HFFc6 (cell line): Measurements from ENCODE around the gene MANF. TPM values are rescaled to one million over a fixed set of nuclear protein-coding genes. Genes with fewer than 3 reads are reported as not detected.
A peak's percentile ranks its signal among the peaks of the same experiment; 100 is the strongest.

Source experiments
- DNase-seq: peaks from one replicate; pipeline ENCODE4 v3.0.0-alpha.2; 2018
- H3K27ac Mint-ChIP-seq: 2 replicates; pipeline ENCODE4 v1.8.0; 2020; ENCODE audit warnings: mild to moderate bottlenecking, mixed read lengths
- H3K27me3 Mint-ChIP-seq: 2 replicates; pipeline ENCODE4 v1.8.0; 2021; ENCODE audit warnings: mild to moderate bottlenecking, moderate library complexity, mixed read lengths; ENCODE audit not compliant: insufficient read depth
- H3K36me3 Mint-ChIP-seq: 2 replicates; pipeline ENCODE4 v1.8.0; 2021; ENCODE audit warnings: low read depth, mixed read lengths
- H3K4me1 Mint-ChIP-seq: 2 replicates; pipeline ENCODE4 v1.8.0; 2020; ENCODE audit warnings: low read depth, mixed read lengths
- H3K4me3 Mint-ChIP-seq: 2 replicates; pipeline ENCODE4 v1.8.0; 2020; ENCODE audit warnings: mild to moderate bottlenecking, moderate library complexity, mixed read lengths
- H3K9me3 Mint-ChIP-seq: 2 replicates; pipeline ENCODE4 v1.8.0; 2020; ENCODE audit warnings: mild to moderate bottlenecking, mixed read lengths
- long read RNA-seq: library from polyadenylated mRNA; unstranded; transcript quantifications from one replicate; pipeline ENCODE4 v2.0.0, GENCODE V29; 2019
- total RNA-seq, 6 experiments: library from RNA; stranded (reverse); fragmentation: NEBNext Ultra II Directional; extraction: Animal tissue kit (Norgen Biotek cat#: 25700); gene quantifications; 2 replicates in 1 of 6; 3 replicates in 5 of 6; pipeline ENCODE4 v1.2.3, GENCODE V29; 2021
- TF ChIP-seq, protein P1 (sequence below): fragments of 200-600 bp; sonication (generic); IDR thresholded peaks from 2 replicates; pipeline ENCODE4 v1.5.0; 2021; ENCODE audit warnings: antibody characterized with exemption, mild to moderate bottlenecking

Gene MANF
- total RNA-seq = 100 to 1,000 TPM; 157 to 196 (median 179) TPM
- long read RNA-seq, transcript MANF-204 (4 exons, 1,153 nt) = major isoform, 19 of 24 reads
- long read RNA-seq, partial matches to known transcripts = 2 of 24 reads
- long read RNA-seq, other reads (novel, unspliced or antisense) = 0 of 24 reads

DNA sequence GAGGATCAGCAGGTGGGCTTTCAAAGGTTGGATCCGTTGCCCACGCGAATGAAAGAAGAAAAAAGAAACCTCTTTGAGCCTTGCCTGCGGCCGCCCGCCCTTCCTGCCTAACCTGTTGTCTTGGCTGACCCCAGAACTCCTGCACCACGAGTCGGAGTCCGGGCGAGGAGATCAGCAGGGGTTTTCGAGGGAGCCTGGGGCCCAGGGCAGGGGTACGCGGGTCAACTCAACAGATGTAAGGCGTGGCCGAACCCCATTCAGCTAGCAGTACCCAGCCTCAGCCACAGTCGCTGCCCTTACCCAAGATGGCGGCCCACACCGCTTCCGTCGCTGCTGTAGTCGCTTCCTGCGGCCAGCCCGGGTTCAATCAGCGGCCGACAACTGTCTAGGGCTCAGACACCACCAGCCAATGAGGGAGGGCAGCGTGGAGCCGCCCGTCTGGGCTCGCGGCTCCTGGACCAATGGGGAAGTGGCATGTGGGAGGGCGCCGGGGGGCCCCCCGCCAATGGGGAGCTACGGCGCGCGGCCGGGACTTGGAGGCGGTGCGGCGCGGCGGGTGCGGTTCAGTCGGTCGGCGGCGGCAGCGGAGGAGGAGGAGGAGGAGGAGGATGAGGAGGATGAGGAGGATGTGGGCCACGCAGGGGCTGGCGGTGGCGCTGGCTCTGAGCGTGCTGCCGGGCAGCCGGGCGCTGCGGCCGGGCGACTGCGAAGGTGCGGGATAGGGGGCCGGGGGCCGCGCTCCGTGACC is at the start of gene MANF:
MANF (plus strand) TSS at position 566 of the 748 bp plus-strand sequence; CDS start at position 618, 52 bp downstream.
- peak; percentile 98 for DNase-seq
- H3K27me3 Mint-ChIP-seq = no peaks in the 10 kb centered on the region; the same call in none of the 2 replicates
- TF ChIP-seq, protein P1, sequence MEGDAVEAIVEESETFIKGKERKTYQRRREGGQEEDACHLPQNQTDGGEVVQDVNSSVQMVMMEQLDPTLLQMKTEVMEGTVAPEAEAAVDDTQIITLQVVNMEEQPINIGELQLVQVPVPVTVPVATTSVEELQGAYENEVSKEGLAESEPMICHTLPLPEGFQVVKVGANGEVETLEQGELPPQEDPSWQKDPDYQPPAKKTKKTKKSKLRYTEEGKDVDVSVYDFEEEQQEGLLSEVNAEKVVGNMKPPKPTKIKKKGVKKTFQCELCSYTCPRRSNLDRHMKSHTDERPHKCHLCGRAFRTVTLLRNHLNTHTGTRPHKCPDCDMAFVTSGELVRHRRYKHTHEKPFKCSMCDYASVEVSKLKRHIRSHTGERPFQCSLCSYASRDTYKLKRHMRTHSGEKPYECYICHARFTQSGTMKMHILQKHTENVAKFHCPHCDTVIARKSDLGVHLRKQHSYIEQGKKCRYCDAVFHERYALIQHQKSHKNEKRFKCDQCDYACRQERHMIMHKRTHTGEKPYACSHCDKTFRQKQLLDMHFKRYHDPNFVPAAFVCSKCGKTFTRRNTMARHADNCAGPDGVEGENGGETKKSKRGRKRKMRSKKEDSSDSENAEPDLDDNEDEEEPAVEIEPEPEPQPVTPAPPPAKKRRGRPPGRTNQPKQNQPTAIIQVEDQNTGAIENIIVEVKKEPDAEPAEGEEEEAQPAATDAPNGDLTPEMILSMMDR = no peak
- peak within 1 kb of the TSS; percentile 95 for H3K4me3 Mint-ChIP-seq
- peaks cover 38% of the 10 kb centered on the region for H3K36me3 Mint-ChIP-seq
- no peaks in the 10 kb centered on the region for H3K9me3 Mint-ChIP-seq
- H3K27ac Mint-ChIP-seq = peak within 1 kb of the TSS; percentile 98
- H3K4me1 Mint-ChIP-seq = peaks cover 50% of the 10 kb centered on the region

DNA sequence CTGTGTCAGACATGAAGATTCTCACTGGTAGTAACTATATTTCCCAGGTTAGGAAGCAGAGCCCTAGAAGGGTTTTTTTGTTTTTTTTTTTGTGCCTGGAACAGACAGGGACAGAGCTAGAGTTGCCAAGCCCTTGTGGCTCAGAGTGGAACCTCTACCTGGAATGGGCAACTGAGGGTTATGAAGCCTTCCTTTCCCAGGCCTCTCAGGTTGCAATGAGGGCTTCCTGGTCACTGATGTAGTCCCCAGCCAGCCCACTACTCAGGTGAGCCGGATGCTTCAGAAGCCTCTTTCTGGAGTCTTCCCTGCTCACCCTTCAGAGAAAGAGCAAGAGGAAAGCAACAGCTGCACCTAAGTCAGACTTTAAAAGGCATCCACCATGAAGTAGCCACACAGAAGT is 48.8 kb upstream of the MANF start:
- Mint-ChIP-seq H3K27ac (no peak overlapping the region), H3K4me3 (no peak overlapping the region), H3K9me3 (no peaks in the 10 kb centered on the region), H3K27me3 (peaks cover 1% of the 10 kb centered on the region; the same call in 1 of the 2 replicates), H3K4me1 (peaks cover 22% of the 10 kb centered on the region), H3K36me3 (no peaks in the 10 kb centered on the region)
- DNase-seq = no peak
- TF ChIP-seq, protein P1 = no peak

DNA sequence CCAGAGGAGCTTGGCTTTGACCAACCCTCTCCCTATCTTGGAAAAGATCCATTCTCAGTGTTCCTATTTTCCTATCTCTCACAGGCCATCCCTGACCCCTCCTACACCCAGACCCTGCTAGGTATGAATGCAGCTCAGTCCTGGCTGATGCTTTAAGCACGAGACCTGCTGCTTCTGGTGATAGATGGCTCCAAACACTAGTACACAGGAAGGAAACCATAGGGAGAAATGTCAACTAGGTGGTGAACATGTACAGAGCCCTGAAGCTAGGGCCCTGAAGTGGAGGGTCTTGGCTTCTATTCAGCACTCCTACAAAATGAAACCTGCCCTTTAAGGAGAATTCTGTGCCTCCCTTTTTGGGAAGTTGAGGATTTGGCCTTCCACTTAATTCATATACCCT is 47.4 kb upstream of the MANF start:
- no peak overlapping the region for H3K27ac Mint-ChIP-seq
- no peak for DNase-seq
- H3K4me1 Mint-ChIP-seq = peaks cover 27% of the 10 kb centered on the region
- H3K4me3 Mint-ChIP-seq = no peak overlapping the region
- H3K27me3 Mint-ChIP-seq = no peaks in the 10 kb centered on the region; the same call in 1 of the 2 replicates
- no peaks in the 10 kb centered on the region for H3K36me3 Mint-ChIP-seq
- no peaks in the 10 kb centered on the region for H3K9me3 Mint-ChIP-seq
- TF ChIP-seq, protein P1 = no peak

DNA sequence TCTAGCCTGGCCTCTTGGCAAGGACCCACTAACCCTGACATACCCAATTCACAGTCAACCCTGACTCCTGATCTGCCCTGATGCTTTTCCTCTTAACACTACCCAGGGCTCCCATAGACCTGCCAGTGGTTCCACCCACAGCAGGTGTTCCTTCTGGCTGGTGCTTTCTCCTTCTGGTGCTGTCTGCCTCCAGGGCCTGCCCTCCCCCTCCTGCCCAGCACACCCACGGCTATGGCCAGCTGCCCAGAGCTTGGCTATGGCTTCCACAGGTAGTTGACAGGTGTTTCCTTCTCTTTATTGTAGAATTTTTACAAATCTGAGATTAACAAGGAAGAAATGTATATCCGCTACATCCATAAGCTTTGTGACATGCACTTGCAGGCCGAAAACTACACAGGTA is 46.5 kb upstream of the MANF start:
- H3K4me3 Mint-ChIP-seq = no peak overlapping the region
- H3K36me3 Mint-ChIP-seq = no peaks in the 10 kb centered on the region
- H3K27ac Mint-ChIP-seq = no peak overlapping the region
- TF ChIP-seq, protein P1 = no peak
- H3K9me3 Mint-ChIP-seq = no peaks in the 10 kb centered on the region
- H3K27me3 Mint-ChIP-seq = no peaks in the 10 kb centered on the region; the same call in 1 of the 2 replicates
- peaks cover 34% of the 10 kb centered on the region for H3K4me1 Mint-ChIP-seq
- DNase-seq = no peak

DNA sequence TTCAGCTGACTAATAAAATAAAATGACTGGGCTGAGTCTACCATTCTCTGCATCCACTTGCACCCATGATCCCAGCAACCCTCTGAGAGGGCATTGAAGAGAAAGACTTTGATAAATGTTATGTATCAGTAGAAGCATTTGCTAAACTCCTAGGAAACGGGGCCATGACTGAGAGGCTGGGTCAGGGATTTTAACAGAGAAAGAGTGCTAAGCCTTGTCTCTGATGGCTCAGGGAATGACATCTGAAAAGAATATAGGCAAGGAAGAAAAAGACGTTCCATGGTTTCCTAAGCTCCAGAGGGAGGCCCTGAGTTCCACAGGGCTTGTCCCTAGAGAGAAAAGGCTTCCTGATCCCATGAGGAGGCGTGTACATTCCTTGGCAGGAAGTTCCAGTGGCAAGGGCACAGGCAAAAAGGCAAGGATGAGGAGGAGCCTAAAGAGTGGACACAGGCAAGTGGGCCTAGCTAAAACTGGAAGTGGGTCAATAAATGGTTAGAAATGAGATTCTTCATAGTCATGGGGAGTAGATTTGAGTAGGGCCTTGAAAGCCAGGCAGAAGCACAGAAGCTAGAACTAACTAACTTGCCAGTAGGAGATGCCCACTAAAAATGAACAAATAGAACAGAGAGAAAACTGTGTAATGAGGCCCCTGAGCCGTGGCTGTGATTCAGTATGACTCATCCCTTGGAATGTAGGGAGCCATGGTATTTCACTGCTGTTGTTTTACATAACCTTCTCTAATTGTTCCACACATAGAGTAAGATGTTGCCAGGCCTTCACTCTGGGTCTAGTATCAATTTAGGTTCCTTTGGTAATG is 44.9 kb upstream of the MANF start:
- Mint-ChIP-seq H3K27ac (peak overlapping the region; percentile 95), H3K4me1 (peaks cover 48% of the 10 kb centered on the region), H3K27me3 (no peaks in the 10 kb centered on the region; the same call in 1 of the 2 replicates), H3K36me3 (no peaks in the 10 kb centered on the region), H3K9me3 (no peaks in the 10 kb centered on the region), H3K4me3 (peak overlapping the region; percentile 63)
- TF ChIP-seq, protein P1 = no peak
- DNase-seq = peak; percentile 88
